SJCRH30 (cell line): ENCODE measurements around the gene BPIFB2. TPM values are rescaled to one million over a fixed set of nuclear protein-coding genes. Genes with fewer than 3 reads are reported as not detected.

Experiments
- total RNA-seq: library from RNA; depleted of rRNA; stranded (reverse); fragments of >200 nt; shearing (Covaris generic); gene quantifications from 2 replicates; pipeline ENCODE4 v1.2.3, GENCODE V29; 2014; rRNA removed

Gene BPIFB2
- total RNA-seq, 1 experiment from 2014 or later, result not detected

Other genes starting within 250 kb of the BPIFB2 start
- gene DNMT3B, start 245.3 kb upstream of the BPIFB2 start, total RNA-seq, result 15.6 TPM in 2 replicates
- gene MAPRE1, start 187.8 kb upstream of the BPIFB2 start, total RNA-seq, result 322 and 324 TPM in 2 replicates
- 0.28 and 0.58 TPM in 2 replicates for gene EFCAB8, start 148.8 kb upstream of the BPIFB2 start, total RNA-seq
- not detected in 2 replicates for gene SUN5, start 3.3 kb upstream of the BPIFB2 start, total RNA-seq
- not detected in 2 replicates for gene BPIFB6, start 23.9 kb downstream of the BPIFB2 start, total RNA-seq
- 0.26 and 0.43 TPM in 2 replicates for gene BPIFB3, start 46.2 kb downstream of the BPIFB2 start, total RNA-seq
- 3.2 and 3.9 TPM in 2 replicates for gene BPIFB4, start 71.9 kb downstream of the BPIFB2 start, total RNA-seq
- gene BPIFA2, start 160.5 kb downstream of the BPIFB2 start, total RNA-seq, result not detected in 2 replicates
- gene BPIFA3, start 209.6 kb downstream of the BPIFB2 start, total RNA-seq, result not detected in 2 replicates
- not detected in 2 replicates for gene BPIFA1, start 228.3 kb downstream of the BPIFB2 start, total RNA-seq